Transverse colon (tissue), 4 donors: ENCODE measurements around the gene ADAT1. TPM values are rescaled to one million over a fixed set of nuclear protein-coding genes. Genes with fewer than 3 reads are reported as not detected.

Experiments used
- DNase-seq: peaks from one replicate; pipeline ENCODE4 v3.0.0-alpha.2; 2019
- H3K27ac ChIP-seq, 4 donors: fragments of 200-600 bp; sonication (generic); 2 replicates each; pipeline ENCODE4 v1.5.1; 2016 to 2018; ENCODE audit warnings: inconsistent platforms in 4 of 4
- H3K27me3 ChIP-seq: fragments of 200-600 bp; sonication (generic); 2 replicates; pipeline ENCODE4 v1.5.1; 2017; ENCODE audit warnings: inconsistent platforms
- H3K36me3 ChIP-seq, 4 donors: fragments of 200-600 bp; sonication (generic); 2 replicates each; pipeline ENCODE4 v1.5.1; 2017 to 2019; ENCODE audit warnings: inconsistent platforms in 4 of 4
- H3K4me1 ChIP-seq, 4 donors: fragments of 200-600 bp; sonication (generic); 2 replicates each; pipeline ENCODE4 v1.5.1; 2017 to 2020; ENCODE audit warnings: inconsistent platforms in 4 of 4
- H3K4me3 ChIP-seq, 4 donors: fragments of 200-600 bp; sonication (generic); 1 replicate in 1 of 4; 2 replicates in 3 of 4; pipeline versions ENCODE4 v1.5.1 to v1.6.1; 2017 to 2019; ENCODE audit warnings: inconsistent platforms in 4 of 4
- H3K9me3 ChIP-seq, 2 donors: fragments of 200-600 bp; sonication (generic); 2 replicates each; pipeline ENCODE4 v1.5.1; 2017 to 2019; ENCODE audit warnings: inconsistent platforms in 2 of 2
- CTCF ChIP-seq, 5 experiments: fragments of 200-600 bp in 3 of 5; fragments of 450-650 bp in 2 of 5; sonication (generic) in 3 of 5; IDR thresholded peaks; 1 replicate in 2 of 5; 2 replicates in 3 of 5; pipeline ENCODE4 v1.5.1; 2016 to 2017; ENCODE audit warnings: antibody characterized with exemption in 5 of 5, inconsistent platforms in 3 of 5, mild to moderate bottlenecking in 2 of 5, moderate library complexity in 1 of 5
- EP300 ChIP-seq: sonication (generic); formaldehyde crosslinking; IDR thresholded peaks from one replicate; pipeline ENCODE4 v1.6.1; 2017; ENCODE audit warnings: antibody characterized with exemption, low read depth
- POLR2A ChIP-seq: fragments of 450-650 bp; IDR thresholded peaks from one replicate; pipeline ENCODE4 v1.6.1; 2016; ENCODE audit warnings: antibody characterized with exemption, mild to moderate bottlenecking, moderate library complexity
- POLR2AphosphoS5 ChIP-seq, 3 donors: sonication (generic); formaldehyde crosslinking; IDR thresholded peaks; one replicate each; pipeline ENCODE4 v1.6.1; 2016; ENCODE audit warnings: antibody characterized with exemption in 3 of 3
- WGBS, 2 donors: methylation state at CpG; one replicate each; pipeline ENCODE4 v1.1.5; 2018; ENCODE audit warnings: low coverage in 1 of 2; 5-methylcytosine and 5-hydroxymethylcytosine counted together
- in situ Hi-C, 4 donors: fragments of 200-750 bp; cut with MboI; loops; one replicate each; pipeline versions ENCODE4 v1.15.0 to v1.15.1; 2017; ENCODE audit warnings: low sequenced_read_pairs in 3 of 4, low pct_ligation_motif_present in 1 of 4, low pct_unique_long_range_greater_than_20kb in 1 of 4
- intact Hi-C: fragments of 100-400 bp; cut with DNase I; formaldehyde crosslinking; loops from one replicate; pipeline ENCODE4 v1.15.1; 2023; ENCODE audit warnings: low total_unique reads
- total RNA-seq, 4 donors: library from RNA; depleted of rRNA; stranded (reverse); fragments of >200 nt; gene quantifications; one replicate each; pipeline ENCODE4 v1.1.0, GENCODE V29; 2016

Gene ADAT1
- total RNA-seq, 4 donors from 2014 or later, result 14.1 to 94.3 (median 49.1) TPM

DNA sequence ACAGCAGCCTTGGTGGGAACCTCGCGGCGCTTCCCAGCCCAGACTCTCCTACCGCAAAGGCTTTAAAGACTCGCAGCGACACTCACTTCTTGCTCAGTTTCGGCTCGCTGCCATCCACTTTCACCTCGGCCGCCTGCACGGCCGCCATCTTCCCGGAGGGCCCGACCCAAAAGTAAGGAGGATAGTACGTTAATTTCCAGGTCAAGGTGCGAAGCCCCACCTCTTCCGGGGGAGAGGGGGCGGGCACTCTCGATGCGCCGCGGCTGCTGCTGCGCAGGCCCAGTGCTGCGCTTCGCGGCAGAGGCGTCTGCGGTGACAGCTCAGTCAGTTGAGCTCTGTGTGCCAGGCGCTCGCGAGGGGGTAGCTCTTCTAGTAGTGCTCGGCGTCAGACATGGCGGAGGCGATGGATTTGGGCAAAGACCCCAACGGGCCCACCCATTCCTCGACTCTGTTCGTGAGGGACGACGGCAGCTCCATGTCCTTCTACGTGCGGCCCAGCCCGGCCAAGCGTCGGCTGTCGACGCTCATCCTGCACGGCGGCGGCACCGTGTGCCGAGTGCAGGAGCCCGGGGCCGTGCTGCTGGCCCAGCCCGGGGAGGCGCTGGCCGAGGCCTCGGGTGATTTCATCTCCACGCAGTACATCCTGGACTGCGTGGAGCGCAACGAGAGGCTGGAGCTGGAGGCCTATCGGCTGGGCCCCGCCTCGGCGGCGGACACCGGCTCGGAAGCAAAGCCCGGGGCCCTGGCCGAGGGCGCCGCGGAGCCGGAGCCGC is 24.6 kb upstream of the ADAT1 start, which contains the start of the genes KARS1 and TERF2IP:
Gene KARS1, minus strand, starts transcription at position 174 of the 773 bp plus-strand sequence. Its CDS starts 26 bp downstream, at position 148.
Gene TERF2IP, plus strand, starts transcription at position 282 of the 773 bp plus-strand sequence. Its CDS starts 110 bp downstream, at position 392.
- Histone ChIP-seq H3K27ac (peak within 1 kb of the TSS; percentile 97 to 99 (median 98)), H3K9me3 (no peaks in the 10 kb centered on the region), H3K4me3 (peak within 1 kb of the TSS; percentile 86 to 100 (median 97)), H3K36me3 (no peaks in the 10 kb centered on the region), H3K4me1 (peaks cover 25 to 58% (median 41%) of the 10 kb centered on the region in 4 donors), H3K27me3 (no peaks in the 10 kb centered on the region)
- peak; percentile 98 for TF ChIP-seq POLR2A
- no peak for TF ChIP-seq EP300
- TF ChIP-seq POLR2AphosphoS5 (IDR thresholded peaks at IDR 0.05), result peak; percentile 99
- peak in 1 of 5 experiments; percentile 3 for TF ChIP-seq CTCF (IDR thresholded peaks at IDR 0.05)
- intact Hi-C loops, result loop anchor here (5.0 kb wide), 1 partner anchor 215 kb away; the partner anchor contains the start of gene CFDP1
- in situ Hi-C loops, result loop anchor here in 2 of 4 donors (5.0 to 25.0 kb wide), 3 partner anchors 115 to 1540 kb away; partner anchors contain the start of genes TMEM170A (in 2 of the 2), MON1B (in 1 of the 2) and SYCE1L (in 1 of the 2)
- WGBS, 2 donors, result 0% methylated on average over 53 of the region's 76 CpGs; no CpG with 5 or more reads in 1 of the 2 donors
- DNase-seq, result peak; percentile 96

- TF ChIP-seq EP300 (no peak), POLR2A (no peak), POLR2AphosphoS5 (IDR thresholded peaks at IDR 0.05) (no peak), CTCF (IDR thresholded peaks at IDR 0.05) (no peak)
- H3K4me3 ChIP-seq, result peak overlapping the region; percentile 77 to 100 (median 97)
- H3K27ac ChIP-seq, result peak overlapping the region; percentile 97 to 99 (median 98)
- H3K27me3 ChIP-seq, result no peaks in the 10 kb centered on the region
- intact Hi-C loops, result loop anchor here (5.0 kb wide), 1 partner anchor 215 kb away; the partner anchor contains the start of gene CFDP1
- H3K36me3 ChIP-seq, result no peaks in the 10 kb centered on the region
- peaks cover 23 to 52% (median 38%) of the 10 kb centered on the region in 4 donors for H3K4me1 ChIP-seq
- in situ Hi-C loops, result loop anchor here in 2 of 4 donors (5.0 to 25.0 kb wide), 3 partner anchors 115 to 1540 kb away; partner anchors contain the start of genes TMEM170A (in 2 of the 2), MON1B (in 1 of the 2) and SYCE1L (in 1 of the 2)
- 0% methylated on average over 3 to 16 of the region's 18 CpGs for WGBS, 2 donors
- no peak for DNase-seq
- H3K9me3 ChIP-seq, result no peaks in the 10 kb centered on the region
These were observed 24.0 kb upstream of the ADAT1 start for GRCh38 chr16:75647112-75647491.

DNA sequence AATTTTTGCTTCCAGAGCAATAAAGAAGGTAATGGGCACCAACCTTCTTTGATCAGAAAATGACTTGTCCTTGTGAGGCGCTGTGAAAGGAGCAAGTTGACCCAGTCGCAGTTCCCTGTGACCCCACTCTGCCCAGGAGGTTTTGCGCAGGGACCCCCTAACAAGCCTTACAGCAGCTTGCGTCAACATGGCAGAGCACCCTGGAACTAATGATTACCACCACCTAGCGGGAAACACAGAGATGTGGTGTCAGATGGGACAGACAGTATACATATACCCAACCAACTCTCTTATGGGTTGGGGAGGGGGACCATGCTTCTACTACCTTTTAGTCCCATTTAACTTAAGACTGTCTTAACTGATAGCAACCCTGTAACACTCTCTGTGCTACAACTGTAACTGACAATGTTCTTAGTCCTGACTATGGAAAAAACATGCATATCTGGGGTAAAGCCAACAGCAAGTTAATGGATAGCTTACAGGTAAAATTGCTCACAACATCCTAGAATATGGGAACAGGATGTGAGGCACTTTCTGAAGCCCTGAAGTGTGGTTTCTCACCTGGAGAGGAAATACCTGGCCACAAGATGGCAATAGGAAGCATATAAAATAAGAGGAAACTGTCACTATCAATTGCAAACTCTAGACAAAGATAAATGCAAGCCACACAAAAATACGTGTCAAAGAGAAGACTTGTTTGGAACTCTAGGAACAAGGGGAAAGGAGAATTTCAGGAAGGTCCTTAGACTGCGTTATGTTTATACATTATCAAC is 21.3 kb upstream of the ADAT1 start:
- intact Hi-C loops (loop anchor here (5.0 kb wide), 1 partner anchor 212 kb away; the partner anchor contains the start of gene CFDP1), in situ Hi-C loops (loop anchor here in 2 of 4 donors (5.0 to 25.0 kb wide), 3 partner anchors 118 to 1543 kb away; partner anchors contain the start of genes TMEM170A (in 2 of the 2), MON1B (in 1 of the 2) and SYCE1L (in 1 of the 2))
- H3K4me1 ChIP-seq, result peaks cover 13 to 27% (median 17%) of the 10 kb centered on the region in 4 donors
- no peaks in the 10 kb centered on the region for H3K9me3 ChIP-seq
- no peak overlapping the region for H3K4me3 ChIP-seq
- no peak for TF ChIP-seq EP300
- peak in 2 of 5 experiments; percentile 9 to 13 for TF ChIP-seq CTCF (IDR thresholded peaks at IDR 0.05)
- WGBS, 2 donors, result 67 to 82% methylated on average over 3 to 7 of the region's 7 CpGs
- no peak overlapping the region for H3K27ac ChIP-seq
- DNase-seq, result no peak
- H3K36me3 ChIP-seq, result peaks cover 0 to 23% (median 11%) of the 10 kb centered on the region in 4 donors
- H3K27me3 ChIP-seq, result no peaks in the 10 kb centered on the region
